Pons (tissue), 1 donor: ENCODE measurements around the gene CEP135.
"Not testable (repeated sequence)": the region's sequence is repeated elsewhere in the genome, so short reads cannot be mapped to it uniquely, and the experiment has no call there.

Experiments used
- DNase-seq: peaks from one replicate; pipeline ENCODE4 v3.0.0-alpha.2; 2016; ENCODE audit warnings: low spot score

Gene CEP135

DNA sequence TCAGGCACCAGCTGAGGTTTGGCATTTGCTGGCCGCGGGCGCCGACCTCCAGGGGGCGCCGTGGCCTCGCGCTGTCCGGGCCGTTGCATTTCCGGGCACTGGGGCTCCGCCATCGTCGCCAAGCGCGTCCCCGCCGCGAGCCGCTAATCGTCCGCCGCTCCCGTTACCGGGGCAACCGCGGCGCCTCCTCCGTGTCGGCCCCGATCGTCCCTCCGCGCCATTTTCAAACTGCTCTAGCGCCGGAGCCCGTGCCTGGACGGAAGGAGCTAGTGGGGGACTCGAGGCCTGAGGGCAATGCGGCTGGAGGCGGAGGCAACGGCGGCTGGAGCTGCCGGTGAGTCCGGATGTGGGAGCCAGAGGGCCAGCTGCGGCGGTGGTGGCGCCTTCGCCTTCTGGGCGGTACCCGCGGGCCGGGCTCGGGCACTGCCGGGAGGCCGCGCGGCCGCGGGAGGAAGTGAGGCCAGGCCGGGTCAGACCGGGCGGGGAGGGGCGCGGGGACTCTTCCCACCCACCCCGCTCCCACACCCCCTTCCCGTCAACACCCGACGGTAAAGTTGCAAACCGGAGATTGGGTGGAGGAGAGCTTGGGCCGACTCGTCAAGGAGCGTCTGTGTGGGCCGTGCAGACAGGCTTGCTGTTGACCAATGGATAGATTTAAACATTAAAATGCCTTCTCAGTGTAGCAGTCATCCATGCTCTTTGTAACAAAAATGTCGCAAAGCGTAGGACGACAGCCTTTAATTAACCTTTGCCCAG lies at the start of gene CEP135:
TSS of gene CEP135 (plus strand) at position 220 of the 756 bp plus-strand sequence. CDS start 3,186 bp downstream, outside the sequence.
- peak; percentile 91 for DNase-seq

- DNase-seq: no peak
Observed at GRCh38 chr4:55902677-55903076, 46.1 kb upstream of the CEP135 start.

DNA sequence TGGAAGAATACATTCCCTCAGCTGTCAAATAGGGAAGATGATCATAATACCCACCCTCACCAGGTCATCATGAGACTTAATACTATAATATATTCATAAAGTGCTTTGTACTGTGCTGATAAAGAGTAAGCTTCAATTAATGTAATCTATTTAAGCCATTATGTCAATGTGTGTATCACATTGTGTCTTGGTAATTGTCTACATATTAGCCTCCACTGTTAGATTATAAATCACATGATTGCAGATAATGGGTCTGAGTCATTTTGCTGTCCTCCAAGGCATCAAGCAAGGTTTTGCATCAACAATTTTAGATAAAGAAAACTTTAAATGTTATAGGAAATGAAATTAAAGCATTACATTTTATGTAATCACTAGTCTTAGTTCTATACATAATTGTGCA lies 45.2 kb upstream of the CEP135 start:
- no peak for DNase-seq

DNA sequence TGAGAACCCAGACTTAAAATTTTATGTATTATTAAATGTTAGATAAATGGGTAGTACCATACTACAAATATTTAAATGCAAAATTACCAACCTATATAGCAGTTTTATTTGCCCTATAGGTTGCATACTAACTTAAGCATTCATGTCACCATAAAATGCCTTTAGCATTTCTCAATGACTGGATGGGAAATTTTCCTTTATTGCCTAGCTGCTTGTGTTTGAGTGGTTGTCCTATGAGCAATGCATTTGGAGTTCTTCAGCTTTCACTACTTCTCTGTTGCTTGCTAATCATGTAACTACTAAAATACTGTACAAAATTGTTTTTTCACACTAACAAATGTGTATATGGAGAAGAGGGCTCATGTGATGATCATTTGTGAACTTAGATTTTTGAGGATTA lies 44.2 kb upstream of the CEP135 start:
- DNase-seq: no peak

- DNase-seq: no peak
Observed at GRCh38 chr4:55906323-55906722, 42.4 kb upstream of the CEP135 start.

GRCh38 chr4:55906989-55907388 lies 41.8 kb upstream of the CEP135 start:
- DNase-seq: no peak

DNA sequence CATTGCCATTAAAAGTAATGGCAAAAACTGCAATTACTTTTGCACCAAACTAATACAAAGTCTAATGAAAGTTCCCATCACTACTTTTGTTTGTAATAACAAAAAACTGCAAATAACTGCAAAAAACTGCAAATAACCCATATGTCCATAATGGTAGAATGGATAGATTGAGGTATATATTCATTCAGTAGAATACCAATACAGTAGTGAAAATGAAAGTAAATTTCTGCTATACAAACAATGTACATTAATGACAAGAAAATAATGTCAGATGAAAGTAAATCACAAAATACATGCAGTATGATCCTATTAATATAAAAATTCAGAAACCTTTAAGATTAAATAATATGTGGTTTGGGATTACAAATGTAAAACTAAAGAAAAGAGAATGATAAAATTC lies 41.3 kb upstream of the CEP135 start:
- no peak for DNase-seq

DNA sequence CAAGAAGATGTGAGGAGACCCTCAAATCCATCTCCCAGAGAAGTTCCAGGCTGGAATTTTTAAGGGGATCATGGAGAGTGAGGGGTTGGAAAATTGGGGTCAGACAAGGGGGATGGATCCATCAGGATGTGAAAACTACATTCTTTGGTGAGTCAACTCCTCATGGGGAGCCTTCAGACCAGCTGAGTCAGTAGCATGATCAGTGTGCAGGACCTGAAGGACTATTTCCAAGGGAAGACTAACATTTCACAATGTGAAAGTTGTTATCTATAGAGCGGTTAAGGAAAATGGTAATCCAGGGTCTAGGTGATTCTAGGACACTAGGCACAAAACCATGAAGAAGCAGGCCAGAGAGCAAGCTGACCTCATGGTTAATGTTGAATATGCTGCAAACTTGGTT lies 38.6 kb upstream of the CEP135 start:
- DNase-seq: no peak

GRCh38 chr4:55912249-55912648 lies 36.5 kb upstream of the CEP135 start:
- DNase-seq: no peak

DNA sequence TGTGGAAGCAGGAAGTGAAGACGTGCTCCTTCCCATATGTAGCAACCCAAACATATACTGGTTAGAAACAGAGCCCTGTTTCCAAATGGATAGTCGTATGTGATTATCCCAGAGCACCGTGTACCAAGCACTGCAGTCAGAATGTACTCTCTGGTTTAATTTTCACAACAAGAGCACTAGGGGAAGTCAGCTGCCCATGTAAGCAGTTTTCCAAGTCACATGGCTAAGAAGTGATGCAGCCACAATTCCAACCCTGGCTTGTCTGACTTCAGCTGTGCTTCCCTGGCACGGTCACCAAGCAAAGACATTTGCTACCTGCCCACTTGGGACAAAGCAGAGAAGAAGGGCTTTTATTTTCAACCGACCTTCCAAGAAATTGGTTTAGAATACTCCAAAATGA lies 28.2 kb upstream of the CEP135 start:
- DNase-seq: no peak

DNA sequence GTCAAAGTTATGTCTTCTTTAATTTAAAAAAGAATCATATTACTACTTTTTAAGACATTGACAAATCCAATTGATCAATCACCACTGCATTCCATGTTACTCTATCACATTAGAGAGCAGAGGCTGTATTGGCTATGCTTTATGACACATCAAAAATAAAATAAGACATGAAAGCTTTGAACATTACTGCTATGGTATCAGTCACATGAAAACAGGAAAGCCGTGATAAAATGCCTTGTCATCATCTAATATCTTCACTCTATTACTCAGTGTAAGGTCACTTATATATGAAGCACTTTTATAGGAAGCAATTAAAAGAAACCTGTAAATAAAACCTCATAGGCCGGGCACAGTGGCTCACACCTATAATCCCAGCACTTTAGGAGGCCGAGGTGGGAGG lies 27.7 kb upstream of the CEP135 start:
- no peak for DNase-seq

- no peak for DNase-seq
Observed at GRCh38 chr4:55925241-55925640, 23.5 kb upstream of the CEP135 start.

DNA sequence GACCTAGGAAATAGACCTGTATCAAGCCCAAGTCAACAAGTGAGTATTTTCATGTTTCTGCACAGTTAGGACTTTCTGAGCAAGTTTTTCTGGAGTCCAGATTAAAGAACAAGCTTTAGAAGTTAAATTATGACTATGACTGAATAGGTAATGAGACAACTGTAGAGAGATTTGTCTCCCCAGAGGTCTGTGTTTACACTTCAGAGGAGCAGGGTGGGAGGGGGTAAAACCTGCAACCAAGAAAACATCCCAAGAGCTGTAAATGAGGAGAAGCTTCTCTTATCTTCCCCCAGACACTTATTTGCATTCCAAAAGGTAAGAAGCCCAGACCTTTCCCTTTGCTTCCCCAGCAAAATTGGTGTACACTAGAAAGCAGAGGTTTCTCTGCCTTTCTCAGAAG lies 22.1 kb upstream of the CEP135 start:
- no peak for DNase-seq

- DNase-seq: no peak
Observed at GRCh38 chr4:55927803-55928437, 20.8 kb upstream of the CEP135 start.

DNA sequence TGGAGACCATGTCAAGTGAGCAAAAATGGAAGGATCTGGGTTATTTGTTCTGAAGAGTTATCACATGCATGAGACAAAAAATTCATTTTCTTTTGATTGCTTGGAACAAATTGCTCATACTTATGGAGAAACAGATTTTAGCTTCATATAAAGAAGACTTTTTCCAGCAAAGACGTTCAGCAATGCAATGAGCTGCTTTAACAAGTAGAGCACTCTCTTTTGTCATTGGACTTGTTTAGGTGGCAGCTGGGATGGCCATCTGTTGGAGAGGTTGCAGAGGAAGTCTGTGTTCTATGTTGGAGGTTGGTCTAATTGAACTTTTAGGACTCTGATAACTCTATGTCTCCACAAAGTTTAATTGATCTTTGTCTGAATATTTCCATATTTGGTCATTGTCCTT lies 19.9 kb upstream of the CEP135 start:
- DNase-seq: no peak

GRCh38 chr4:55931043-55931442 lies 17.7 kb upstream of the CEP135 start:
- DNase-seq: no peak

- no peak for DNase-seq
Observed at GRCh38 chr4:55931833-55932232, 16.9 kb upstream of the CEP135 start.

GRCh38 chr4:55932511-55932910 lies 16.2 kb upstream of the CEP135 start:
- no peak for DNase-seq

DNA sequence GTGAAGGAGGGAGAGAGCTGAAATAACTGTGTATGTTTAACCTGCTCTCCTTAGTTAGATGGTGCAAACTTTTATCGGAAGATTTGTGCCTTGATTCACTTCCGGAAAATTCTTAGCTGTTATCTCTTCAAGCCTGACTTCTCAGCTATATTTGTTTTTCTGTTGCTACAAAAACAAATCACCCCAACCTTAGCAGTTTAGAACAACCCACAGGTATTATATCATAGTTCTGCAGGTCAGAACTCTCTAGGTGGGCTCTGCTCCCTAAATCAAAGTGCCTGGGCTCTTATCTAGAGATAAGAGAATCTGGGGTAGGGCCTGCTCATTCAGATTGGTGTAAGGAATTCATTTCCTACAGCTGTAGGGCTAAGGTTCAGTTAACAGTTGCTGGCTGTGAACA lies 15.1 kb upstream of the CEP135 start:
- no peak for DNase-seq

DNA sequence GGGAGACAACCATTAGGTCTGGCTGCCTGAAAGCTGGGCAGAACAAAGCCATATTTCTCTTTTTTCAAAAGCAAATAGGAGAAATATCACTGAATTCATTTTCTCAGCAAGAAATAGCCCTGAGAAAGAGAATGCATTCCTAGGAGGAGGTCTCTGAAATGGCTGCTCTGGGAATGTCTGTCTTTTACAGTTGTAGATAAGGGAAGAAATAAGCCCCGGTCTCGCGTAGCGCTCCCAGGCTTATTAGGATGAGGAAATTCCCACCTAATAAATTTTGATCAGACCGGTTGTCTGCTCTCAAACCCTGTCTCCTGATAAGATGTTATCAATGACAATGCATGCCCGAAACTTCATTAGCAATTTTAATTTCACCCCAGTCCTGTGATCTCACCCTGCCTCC lies 12.8 kb upstream of the CEP135 start:
- DNase-seq: not testable (repeated sequence)

- DNase-seq: no peak
Observed at GRCh38 chr4:55938481-55938880, 10.3 kb upstream of the CEP135 start.

DNA sequence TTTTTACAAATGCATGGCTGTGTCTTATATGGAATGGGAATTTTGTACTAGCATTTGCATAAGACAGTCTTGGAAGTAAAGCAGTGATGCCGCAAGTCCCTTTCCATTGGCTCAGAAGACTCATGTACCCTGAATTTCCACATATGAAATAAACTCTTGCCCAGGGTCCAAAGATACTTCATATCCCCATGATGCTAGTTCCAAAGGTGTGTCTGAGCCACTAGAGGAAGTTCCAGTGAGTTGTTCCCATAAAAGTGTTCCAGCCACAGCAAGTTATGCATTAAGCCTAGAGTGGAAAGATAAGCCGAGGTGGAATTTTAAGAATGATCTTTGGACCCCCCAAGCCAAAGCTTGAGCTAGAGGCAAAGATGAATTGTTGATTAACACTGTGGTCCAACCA lies 9.3 kb upstream of the CEP135 start:
- no peak for DNase-seq

- no peak for DNase-seq
Observed at GRCh38 chr4:55941881-55942396, 6.8 kb upstream of the CEP135 start.
